ENCODE results near the gene NFATC2IP.

GRCh38 chr16:28950648-28951409 is at the start of gene NFATC2IP:
- TF ChIP-seq TAF1 (IDR thresholded peaks at IDR 0.05; ENCODE audit: borderline replicate concordance, low read depth, low read length) (peak; percentile 81), POLR2AphosphoS5 (IDR thresholded peaks at IDR 0.05; ENCODE audit: low read depth, low read length) (peak; percentile 78)
